GM12873 (cell line): ENCODE data around the gene LRP2.

Experiments used
- TF ChIP-seq, protein P1 (sequence below): IDR thresholded peaks from 2 replicates; pipeline ENCODE4 v1.5.1; 2012; ENCODE audit warnings: low read depth, mild to moderate bottlenecking, moderate library complexity, low read length, control low read depth; ENCODE audit not compliant: insufficient read depth; ENCODE audit errors: missing control alignments

The LRP2 gene

DNA sequence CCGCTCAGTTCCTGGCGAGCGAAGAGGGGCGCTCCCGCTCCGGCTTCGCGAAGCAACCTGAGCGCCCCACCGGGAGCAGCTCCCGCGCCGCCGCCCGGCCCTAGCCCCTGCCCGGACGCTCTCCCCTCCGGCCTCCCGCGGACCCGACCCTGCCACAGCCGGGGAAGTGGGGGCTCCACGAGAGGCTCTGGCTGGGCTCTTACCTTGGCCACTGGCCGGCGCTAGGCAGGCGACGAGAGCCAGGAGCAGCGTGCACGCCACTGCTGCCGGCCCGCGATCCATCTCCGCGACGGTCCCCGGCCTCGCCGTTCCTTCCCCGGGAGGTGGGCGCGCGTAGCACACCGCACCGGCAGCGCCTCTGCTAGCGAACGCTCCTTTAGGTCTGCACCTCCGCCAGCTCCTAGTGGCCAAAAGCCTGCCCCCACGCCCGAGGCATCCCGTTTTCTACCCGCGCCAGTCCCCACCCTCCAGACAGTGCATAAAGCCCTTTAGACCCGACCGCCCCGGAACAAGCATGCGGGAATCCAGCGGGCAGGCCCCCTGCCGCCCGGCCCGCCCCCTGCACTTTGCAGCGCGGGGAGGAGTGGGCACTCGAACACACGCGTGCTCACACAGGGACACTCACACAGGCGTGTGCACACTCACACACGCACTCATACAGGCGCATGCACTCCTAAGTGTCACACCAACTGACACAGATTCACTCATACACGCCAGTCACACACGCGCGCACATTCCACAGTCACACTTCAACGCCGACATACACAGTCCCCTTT, at the start of gene LRP2:
LRP2 (minus strand) TSS at position 417 of the 776 bp plus-strand sequence; CDS start at position 282, 135 bp downstream.
- TF ChIP-seq, protein P1, sequence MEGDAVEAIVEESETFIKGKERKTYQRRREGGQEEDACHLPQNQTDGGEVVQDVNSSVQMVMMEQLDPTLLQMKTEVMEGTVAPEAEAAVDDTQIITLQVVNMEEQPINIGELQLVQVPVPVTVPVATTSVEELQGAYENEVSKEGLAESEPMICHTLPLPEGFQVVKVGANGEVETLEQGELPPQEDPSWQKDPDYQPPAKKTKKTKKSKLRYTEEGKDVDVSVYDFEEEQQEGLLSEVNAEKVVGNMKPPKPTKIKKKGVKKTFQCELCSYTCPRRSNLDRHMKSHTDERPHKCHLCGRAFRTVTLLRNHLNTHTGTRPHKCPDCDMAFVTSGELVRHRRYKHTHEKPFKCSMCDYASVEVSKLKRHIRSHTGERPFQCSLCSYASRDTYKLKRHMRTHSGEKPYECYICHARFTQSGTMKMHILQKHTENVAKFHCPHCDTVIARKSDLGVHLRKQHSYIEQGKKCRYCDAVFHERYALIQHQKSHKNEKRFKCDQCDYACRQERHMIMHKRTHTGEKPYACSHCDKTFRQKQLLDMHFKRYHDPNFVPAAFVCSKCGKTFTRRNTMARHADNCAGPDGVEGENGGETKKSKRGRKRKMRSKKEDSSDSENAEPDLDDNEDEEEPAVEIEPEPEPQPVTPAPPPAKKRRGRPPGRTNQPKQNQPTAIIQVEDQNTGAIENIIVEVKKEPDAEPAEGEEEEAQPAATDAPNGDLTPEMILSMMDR: no peak

DNA sequence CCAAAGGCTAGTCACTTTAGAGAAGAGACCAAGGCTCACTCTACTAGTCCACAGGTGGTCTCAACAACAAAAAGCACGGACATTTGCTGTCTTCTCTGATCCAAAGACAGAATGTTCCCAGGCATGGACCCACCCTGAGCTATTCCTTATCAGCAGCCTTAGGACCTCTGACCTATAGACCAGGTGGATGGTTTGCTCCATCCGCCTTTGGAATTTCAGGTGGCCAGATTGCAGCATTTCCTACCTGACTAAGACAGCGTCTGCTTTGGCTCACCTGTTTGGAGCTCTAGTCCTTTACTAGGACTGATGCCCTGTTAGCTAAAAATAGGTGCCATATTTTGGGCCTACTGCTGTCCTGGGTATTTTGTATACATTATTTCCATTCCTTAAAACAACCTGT, 44.6 kb upstream of the LRP2 start:
- TF ChIP-seq, protein P1: no peak

DNA sequence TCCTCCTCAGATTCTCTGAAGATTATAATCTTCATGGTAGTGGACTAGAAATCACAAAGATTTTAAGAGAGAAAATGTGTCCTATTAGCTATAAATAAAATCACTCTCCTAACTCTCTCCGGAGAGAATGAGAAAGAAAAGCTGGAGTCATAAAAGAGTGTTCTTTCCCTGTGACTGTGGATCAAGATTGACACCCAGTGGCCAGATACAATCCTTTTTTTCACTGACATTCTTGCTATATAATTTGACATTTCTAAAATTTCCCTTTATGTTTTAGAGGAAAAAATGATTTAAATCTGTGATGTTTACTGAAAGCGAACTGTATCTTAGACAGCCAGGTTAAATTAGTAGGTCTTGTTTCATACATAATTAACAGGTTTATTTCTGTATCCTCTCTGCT, 35.4 kb upstream of the LRP2 start:
- TF ChIP-seq, protein P1: peak; percentile 17

DNA sequence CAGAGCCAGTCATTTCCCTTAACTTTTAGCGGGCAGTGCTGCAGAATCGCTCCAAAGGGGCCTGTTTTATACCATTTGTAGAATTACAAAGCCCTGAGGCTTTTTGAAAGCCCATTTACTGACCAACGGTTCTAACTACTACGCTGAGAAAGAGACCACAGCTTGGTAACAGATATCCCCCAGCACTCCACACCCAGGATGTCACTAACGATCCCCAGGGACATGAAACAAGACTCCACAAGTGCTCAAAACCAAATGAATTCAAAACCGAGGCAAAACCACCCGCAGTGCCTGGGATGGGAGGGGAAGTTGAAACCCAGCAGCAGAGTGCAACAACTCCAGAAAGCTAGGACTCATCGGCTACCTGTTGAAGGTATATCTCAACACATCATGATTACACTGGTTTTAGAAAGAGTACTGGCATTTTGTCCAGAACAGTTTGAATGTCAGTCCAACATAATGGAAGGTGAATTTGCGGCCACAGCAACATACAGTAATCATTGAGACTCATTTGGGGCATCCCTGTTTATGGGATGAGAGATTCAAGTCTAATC, 33.6 kb upstream of the LRP2 start:
- TF ChIP-seq, protein P1: no peak

DNA sequence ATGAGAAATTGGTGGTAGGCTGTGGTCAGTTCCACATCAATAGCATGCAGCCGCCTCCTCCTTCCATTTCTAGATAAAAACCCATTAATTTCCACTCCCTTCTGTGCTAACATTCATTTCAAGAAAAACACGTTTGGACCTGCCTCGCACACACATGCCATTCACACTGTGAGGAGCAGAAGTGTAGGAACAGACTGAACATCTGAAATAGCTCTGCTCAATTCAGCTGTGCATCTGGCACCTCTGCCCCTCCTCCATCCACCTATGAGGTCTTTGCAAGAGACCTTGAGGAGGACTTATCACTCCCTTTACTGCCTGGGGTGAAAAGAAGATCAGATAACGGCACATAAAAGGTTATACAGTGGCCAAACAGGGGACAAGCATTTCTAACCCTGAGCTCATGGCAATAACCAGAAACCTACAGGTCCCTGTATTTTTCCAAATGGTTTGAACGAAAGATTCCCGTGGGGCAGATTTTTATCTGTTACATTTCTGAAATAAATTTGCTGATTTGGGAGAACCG, 30.8 kb upstream of the LRP2 start:
- TF ChIP-seq, protein P1: no peak

DNA sequence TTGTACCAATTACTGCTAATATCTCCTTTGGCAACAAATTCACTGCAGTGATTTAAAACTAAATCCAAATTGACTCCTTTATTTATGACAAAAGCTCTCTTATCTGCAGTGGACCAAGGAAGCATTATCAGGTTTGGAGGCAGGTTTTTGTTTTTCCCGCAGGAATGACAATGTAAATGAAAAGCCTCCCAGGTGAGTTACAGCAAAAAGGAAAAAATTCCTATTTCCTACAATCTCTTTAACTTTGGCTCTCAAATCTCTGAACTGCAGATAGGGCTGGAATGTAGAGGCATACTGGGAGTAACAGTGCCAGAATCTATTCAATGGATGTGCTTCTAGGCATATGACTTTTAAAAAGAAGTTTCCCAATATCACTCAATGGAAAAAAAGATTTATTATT, 28.9 kb upstream of the LRP2 start:
- TF ChIP-seq, protein P1: no peak

DNA sequence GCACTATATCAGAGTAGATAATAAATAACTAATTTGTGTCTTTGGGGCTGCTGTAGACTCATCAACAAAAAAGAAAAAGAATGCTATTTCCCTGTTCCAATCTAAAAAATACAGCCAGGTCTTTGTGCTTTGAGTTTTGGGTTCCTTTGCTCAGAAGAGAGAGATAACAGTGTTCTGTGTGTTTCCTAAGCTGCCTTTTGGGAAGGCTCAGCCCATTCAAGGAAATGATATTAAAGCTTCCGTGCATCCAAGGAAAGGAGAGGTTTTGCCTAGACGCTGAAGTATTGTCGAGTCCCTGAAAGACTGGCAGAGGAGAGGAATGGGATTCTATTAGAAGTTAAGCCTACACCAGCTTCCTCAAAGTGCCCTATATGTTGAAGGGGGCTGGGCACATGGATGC, 25.8 kb upstream of the LRP2 start:
- TF ChIP-seq, protein P1: no peak
